ENCODE measurements around the gene STK39.

DNA sequence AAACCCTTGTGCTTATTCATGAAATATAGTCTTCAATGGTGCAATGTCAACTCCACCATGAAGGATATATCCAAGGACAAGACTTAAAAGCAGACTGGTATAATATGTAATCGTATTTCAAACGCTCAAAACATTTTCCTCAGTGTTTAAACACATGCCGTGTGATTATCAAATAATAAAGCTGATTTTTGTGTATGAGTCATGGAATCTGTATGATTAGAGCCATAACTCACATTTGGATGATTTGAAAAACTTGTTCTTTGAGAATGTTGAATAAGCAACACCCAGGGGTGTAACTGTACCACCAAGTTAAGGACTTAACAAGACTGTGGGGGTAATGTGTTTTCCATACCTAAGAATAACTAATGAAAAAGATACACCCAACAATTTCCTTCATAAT is 215.3 kb downstream of the STK39 start:
- TF ChIP-seq, protein P1, sequence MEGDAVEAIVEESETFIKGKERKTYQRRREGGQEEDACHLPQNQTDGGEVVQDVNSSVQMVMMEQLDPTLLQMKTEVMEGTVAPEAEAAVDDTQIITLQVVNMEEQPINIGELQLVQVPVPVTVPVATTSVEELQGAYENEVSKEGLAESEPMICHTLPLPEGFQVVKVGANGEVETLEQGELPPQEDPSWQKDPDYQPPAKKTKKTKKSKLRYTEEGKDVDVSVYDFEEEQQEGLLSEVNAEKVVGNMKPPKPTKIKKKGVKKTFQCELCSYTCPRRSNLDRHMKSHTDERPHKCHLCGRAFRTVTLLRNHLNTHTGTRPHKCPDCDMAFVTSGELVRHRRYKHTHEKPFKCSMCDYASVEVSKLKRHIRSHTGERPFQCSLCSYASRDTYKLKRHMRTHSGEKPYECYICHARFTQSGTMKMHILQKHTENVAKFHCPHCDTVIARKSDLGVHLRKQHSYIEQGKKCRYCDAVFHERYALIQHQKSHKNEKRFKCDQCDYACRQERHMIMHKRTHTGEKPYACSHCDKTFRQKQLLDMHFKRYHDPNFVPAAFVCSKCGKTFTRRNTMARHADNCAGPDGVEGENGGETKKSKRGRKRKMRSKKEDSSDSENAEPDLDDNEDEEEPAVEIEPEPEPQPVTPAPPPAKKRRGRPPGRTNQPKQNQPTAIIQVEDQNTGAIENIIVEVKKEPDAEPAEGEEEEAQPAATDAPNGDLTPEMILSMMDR (conservative IDR thresholded peaks at IDR 0.05) = no peak
- no peak for TF ChIP-seq ZFX (IDR thresholded peaks at IDR 0.05)

All from C4-2B (cell line).